ENCODE results near the gene TNFRSF1B.

TNFRSF1B gene

GRCh38 chr1:12251442-12251841, 84.7 kb downstream of the TNFRSF1B start:
- in situ Hi-C loops (cut with MboI; ENCODE audit: low sequenced_read_pairs), result no loop called here

- in situ Hi-C loops (cut with MboI; ENCODE audit: low sequenced_read_pairs), result no loop called here
Observed at GRCh38 chr1:12255913-12256312, 89.1 kb downstream of the TNFRSF1B start.

- in situ Hi-C loops (cut with MboI; ENCODE audit: low sequenced_read_pairs), result no loop called here
Observed at GRCh38 chr1:12258272-12258671, 91.5 kb downstream of the TNFRSF1B start.
